ENCODE measurements around the gene SPCS1.

The SPCS1 gene

GRCh38 chr3:52733256-52733891, 27.5 kb downstream of the SPCS1 start:
- TF ChIP-seq TSHZ2 (CRISPR knock-in tag; IDR thresholded peaks at IDR 0.05) = no peak
- no peak for TF ChIP-seq PATZ1 (CRISPR knock-in tag; IDR thresholded peaks at IDR 0.05; ENCODE audit: borderline replicate concordance)
- no peak for TF ChIP-seq RARB (CRISPR knock-in tag; IDR thresholded peaks at IDR 0.05)
- no peak for TF ChIP-seq ZFP30 (CRISPR knock-in tag; IDR thresholded peaks at IDR 0.05)
- TF ChIP-seq TCF4 (CRISPR knock-in tag; IDR thresholded peaks at IDR 0.05; ENCODE audit: borderline replicate concordance) = no peak
- TF ChIP-seq OSR1 (CRISPR knock-in tag; IDR thresholded peaks at IDR 0.05) = no peak
- no peak for TF ChIP-seq TOX (CRISPR knock-in tag; IDR thresholded peaks at IDR 0.05; ENCODE audit: borderline replicate concordance)
- no peak for TF ChIP-seq BACH2 (CRISPR knock-in tag; IDR thresholded peaks at IDR 0.05; ENCODE audit: borderline replicate concordance)
- no peak for TF ChIP-seq GLIS3 (CRISPR knock-in tag; IDR thresholded peaks at IDR 0.05)
- no peak for TF ChIP-seq ZFP3 (CRISPR knock-in tag; IDR thresholded peaks at IDR 0.05)
- TF ChIP-seq ISL1 (CRISPR knock-in tag; IDR thresholded peaks at IDR 0.05) = no peak
- no peak for TF ChIP-seq ESRRG (CRISPR knock-in tag; IDR thresholded peaks at IDR 0.05)
- no peak for TF ChIP-seq CSDC2 (CRISPR knock-in tag; IDR thresholded peaks at IDR 0.05)
- no peak for TF ChIP-seq POU6F1 (CRISPR knock-in tag; IDR thresholded peaks at IDR 0.05; ENCODE audit: borderline replicate concordance, low read depth)
- TF ChIP-seq CREB5 (CRISPR knock-in tag; IDR thresholded peaks at IDR 0.05; ENCODE audit: low read depth) = no peak
- no peak for ATAC-seq

GRCh38 chr3:52739730-52740129, 33.8 kb downstream of the SPCS1 start:
- ATAC-seq = no peak
- TF ChIP-seq POU6F1 (CRISPR knock-in tag; IDR thresholded peaks at IDR 0.05; ENCODE audit: borderline replicate concordance, low read depth) (no peak), ZNF565 (CRISPR knock-in tag; conservative IDR thresholded peaks at IDR 0.05; ENCODE audit: low read depth) (no peak), ZNF70 (CRISPR knock-in tag; IDR thresholded peaks at IDR 0.05) (no peak), ZFP30 (CRISPR knock-in tag; IDR thresholded peaks at IDR 0.05) (no peak), RARB (CRISPR knock-in tag; IDR thresholded peaks at IDR 0.05) (no peak), CSRNP3 (CRISPR knock-in tag; IDR thresholded peaks at IDR 0.05) (no peak), ESRRG (CRISPR knock-in tag; IDR thresholded peaks at IDR 0.05) (no peak), ISL1 (CRISPR knock-in tag; IDR thresholded peaks at IDR 0.05) (no peak), ZC3H10 (CRISPR knock-in tag; IDR thresholded peaks at IDR 0.05) (no peak), CREB5 (CRISPR knock-in tag; IDR thresholded peaks at IDR 0.05; ENCODE audit: low read depth) (no peak), OSR1 (CRISPR knock-in tag; IDR thresholded peaks at IDR 0.05) (no peak), BACH2 (CRISPR knock-in tag; IDR thresholded peaks at IDR 0.05; ENCODE audit: borderline replicate concordance) (no peak), TSHZ2 (CRISPR knock-in tag; IDR thresholded peaks at IDR 0.05) (no peak), SNAI2 (CRISPR knock-in tag; IDR thresholded peaks at IDR 0.05) (no peak), CSDC2 (CRISPR knock-in tag; IDR thresholded peaks at IDR 0.05) (no peak), ZNF8 (CRISPR knock-in tag; IDR thresholded peaks at IDR 0.05) (no peak), PATZ1 (CRISPR knock-in tag; IDR thresholded peaks at IDR 0.05; ENCODE audit: borderline replicate concordance) (no peak)
